GM21360 (cell line): Measurements from ENCODE around the gene RBM42.
A peak's percentile ranks its signal among the peaks of the same experiment; 100 is the strongest.

Source experiments
- ATAC-seq: cut with Tn5 transposase; IDR thresholded peaks from one replicate; pipeline ENCODE4 v1.9.1; 2021; ENCODE audit warnings: mild to moderate bottlenecking, moderate library complexity; ENCODE audit not compliant: unreplicated experiment

The RBM42 gene

DNA sequence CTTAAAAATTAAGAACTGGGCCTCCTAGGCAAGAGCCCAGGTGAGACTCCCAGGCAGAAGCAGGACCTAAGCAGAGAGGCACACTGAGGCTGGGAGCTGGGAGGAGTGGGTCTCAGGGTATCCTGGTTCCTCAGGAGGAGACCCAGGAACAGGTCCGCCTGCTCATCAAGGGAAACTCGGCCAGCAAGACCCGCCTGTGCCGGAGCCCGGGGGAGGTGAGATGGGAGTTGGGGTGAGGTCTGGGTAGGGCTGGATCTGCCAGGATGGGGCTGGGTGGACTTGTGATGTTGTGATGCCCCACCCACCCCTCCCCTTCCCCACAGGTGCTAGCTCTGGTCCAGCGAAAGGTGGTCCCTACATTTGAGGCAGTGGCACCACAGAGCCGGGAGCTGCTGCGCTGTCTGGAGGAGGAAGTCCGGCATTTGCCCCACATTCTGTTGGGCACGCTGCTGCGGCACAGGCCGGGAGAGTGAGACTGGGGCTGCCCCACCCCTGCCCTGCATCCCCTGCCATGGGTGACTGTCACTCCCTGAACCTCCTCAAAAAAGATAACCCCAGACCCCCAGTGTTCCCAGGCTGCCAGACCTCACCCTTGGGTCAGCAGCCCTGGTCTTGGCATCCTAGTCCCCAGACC, 9.4 kb upstream of the RBM42 start:
- ATAC-seq, result no peak

DNA sequence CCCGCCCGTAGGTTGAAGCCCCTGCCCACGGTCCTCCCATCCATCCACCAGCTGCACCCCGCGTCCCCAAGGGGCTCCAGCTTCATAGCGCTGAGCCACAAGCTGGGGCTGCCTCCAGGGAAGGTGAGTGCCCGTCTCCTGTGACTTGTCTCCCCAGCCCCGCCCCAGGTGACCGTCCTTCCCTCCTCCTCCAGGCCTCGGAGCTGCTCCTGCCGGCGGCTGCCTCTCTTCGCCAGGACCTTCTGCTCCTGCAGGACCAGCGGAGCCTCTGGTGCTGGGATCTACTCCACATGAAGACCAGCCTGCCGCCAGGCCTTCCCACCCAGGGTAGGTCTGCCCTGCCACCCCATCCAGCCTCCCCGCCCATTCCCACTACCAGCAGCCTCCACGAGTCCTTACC, 8.8 kb upstream of the RBM42 start:
- ATAC-seq, result no peak

DNA sequence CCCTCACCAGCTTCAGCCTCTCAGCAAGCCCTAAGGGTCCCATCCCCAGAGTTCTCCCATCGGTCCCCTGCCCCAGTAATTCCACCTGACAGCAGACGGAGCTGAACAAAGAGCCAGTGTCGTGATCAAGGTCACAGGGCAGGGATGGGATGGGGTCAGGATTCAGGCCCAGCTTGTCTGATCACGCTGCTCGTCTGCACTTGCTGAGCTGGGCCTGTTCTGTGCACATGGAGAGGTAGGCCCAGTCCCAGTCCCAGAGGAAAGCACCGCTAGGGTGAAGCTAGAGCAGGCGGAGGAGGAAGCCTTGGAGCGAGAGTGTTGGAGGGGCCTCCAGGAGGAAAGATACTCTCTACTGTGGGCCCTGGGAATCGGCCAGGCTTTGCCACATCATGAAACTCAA, 7.1 kb upstream of the RBM42 start:
- ATAC-seq, result no peak

DNA sequence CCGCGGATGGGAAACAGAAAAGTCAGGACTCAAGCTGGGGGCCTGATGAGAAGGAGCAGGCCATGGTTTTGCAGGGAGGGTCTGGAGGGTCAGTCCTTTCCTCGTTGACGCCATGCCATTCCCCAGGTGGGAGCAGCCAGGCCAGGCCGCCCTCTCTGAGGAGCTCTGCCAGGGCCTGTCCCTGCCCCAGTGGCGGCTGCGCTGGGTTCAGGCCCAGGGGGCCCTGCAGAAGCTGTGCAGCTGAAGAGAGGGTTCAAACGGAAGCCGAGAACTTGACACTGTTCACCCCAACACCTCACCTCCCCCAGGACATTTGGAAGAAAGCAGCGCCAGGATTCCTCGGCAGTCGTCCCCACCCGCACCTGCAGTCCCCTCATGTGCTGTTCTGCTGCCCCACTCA, 6.1 kb upstream of the RBM42 start:
- no peak for ATAC-seq

DNA sequence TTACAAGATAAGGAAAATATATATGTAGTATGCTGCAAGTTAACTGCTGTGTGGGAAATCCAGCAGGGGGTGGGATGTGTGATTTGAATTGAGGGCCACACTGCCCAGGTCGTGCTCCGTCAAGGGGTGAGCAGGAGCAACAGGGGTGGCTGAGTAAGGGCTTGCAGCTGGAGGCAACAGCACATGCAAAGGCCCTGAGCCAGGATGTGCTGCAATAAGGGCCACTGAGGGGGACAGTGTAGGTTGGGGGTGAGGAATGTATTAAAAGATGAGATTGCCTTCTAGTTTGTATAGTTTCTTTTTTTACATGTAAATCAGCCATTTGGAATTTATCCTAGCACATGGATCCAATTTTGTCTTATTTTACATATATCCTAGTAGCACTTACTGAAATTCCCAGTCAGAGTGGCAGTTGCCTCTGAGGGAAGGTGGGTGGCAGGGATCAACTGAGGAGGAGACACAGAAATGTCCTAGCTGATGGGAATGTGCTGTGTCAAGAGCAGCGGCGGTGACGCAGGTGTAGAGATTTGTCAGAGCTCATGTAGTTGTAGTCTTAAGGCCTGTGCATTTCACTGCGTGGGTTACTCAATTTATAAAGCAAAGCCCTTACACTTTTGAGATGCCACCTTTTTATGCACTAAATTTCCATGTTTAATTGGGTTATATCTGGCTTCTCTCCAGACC, 5.4 kb upstream of the RBM42 start:
- ATAC-seq, result no peak

DNA sequence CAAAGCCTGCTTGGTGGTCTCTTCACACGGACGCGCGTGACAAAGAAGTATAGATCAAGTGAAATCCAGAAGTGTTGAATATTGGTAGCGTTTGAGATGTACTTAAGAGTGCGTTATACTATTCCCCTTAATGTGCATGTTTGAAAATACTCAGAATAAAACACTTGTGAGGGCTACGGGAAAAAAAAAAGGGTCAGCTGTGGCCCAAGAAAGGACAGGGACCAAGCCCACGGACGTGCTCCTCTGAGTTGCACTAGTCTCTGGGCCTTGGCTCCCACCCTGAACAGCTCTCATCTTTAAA, 622 bp upstream of the RBM42 start:
- ATAC-seq, result no peak

DNA sequence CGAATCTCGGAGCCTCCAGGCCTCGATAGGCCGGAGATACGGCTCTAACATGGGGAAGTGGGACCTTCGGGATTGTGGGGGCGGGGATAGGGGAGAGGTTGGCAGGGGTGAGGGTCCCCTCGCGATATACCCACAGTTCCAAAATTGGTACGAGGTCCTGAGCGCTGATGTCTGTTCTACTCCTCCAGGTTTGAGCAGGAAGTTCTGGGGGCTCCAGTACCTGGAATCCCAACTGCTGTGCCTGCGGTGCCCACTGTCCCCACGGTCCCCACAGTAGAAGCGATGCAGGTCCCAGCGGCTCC, 447 bp downstream of the RBM42 start:
- no peak for ATAC-seq

DNA sequence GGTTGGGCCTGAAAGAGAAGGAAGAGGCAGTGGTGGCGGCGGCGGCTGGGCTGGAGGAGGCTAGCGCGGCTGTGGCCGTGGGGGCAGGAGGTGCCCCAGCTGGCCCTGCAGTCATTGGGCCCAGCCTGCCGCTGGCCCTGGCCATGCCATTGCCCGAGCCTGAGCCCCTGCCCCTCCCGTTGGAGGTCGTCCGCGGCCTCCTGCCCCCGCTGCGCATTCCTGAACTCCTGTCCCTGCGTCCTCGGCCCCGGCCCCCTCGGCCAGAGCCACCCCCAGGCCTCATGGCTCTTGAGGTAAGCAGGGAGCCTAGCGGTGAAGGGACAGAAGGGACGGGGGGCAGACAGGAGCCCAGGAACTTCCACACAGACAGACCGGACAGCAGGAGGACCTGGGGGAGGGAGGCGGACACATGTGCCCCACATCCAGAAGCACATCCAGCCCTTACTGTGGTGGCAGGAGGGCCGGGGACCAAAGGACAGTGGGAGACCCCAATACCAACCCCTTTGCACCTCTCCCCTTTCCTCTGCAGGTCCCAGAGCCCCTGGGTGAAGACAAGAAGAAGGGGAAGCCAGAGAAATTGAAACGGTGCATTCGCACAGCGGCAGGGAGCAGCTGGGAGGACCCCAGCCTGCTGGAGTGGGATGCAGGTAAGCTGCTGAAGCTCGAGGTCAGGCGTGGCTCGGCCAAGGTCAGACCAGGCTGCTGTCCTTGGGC, 5.0 kb downstream of the RBM42 start:
- no peak for ATAC-seq

DNA sequence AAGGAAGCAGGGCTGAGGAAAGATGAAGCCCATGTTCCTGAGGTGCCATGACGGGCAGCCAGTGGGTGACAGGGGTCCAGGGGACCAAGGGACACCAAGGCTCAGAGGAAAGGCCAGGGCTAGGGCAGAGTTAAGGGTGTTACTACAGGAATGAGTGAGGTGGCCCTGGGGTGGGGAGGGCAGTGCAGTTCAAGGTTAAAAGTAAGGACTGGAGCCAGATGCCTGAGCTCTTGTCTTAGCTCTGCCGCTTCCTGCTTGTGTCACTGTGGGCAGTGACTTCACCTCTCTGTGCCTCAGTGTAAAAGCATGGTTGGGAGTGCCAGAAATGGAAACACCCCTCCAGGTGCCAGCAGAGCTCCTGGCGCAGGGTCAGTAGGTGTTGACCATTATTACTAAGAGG, 7.8 kb downstream of the RBM42 start:
- ATAC-seq, result no peak

DNA sequence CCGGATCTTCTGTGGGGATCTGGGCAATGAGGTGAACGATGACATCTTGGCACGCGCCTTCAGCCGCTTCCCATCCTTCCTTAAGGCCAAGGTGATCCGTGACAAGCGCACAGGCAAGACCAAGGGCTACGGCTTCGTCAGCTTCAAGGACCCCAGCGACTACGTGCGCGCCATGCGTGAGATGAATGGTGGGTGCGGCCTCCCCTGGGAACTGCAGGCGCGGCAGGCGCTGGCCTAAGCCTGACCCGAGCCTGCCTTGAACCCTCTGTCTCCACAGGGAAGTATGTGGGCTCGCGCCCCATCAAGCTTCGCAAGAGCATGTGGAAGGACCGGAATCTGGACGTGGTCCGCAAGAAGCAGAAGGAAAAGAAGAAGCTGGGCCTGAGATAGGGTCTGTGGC, 8.3 kb downstream of the RBM42 start:
- no peak for ATAC-seq

DNA sequence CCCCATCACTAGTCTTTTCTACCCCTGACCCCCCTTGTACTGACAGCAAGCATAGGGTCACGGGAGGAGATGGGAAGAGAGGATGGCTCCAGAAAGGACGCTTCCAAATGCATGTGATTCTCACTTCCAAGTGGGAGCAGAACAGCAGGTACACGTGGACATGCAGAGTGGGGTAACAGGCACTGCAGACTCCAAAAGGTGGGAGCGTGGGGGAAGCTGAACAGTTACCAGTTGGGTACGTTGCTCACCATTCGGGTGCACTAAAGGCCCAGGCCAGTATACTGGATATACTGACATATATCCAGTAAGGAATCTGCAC, 10.4 kb downstream of the RBM42 start:
- no peak for ATAC-seq

DNA sequence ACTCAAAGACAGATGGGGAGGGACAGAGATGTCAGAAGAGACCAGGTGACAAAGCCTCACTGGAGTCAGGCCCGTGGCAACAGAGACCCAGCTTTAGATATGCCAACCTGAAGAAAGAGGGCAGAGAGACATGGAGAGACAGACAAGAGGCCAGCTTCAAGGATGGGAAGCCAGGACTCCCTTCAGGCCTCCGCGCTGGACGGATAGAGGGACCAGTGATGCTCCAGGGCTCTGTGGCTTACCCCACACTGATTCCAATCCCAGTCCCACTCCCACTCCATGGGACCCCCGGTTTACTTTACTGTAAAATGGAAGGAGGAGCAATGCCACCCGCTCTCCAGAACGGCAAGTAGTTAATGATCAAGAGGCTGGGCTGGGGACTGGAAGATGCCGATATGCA, 11.0 kb downstream of the RBM42 start:
- ATAC-seq, result no peak

DNA sequence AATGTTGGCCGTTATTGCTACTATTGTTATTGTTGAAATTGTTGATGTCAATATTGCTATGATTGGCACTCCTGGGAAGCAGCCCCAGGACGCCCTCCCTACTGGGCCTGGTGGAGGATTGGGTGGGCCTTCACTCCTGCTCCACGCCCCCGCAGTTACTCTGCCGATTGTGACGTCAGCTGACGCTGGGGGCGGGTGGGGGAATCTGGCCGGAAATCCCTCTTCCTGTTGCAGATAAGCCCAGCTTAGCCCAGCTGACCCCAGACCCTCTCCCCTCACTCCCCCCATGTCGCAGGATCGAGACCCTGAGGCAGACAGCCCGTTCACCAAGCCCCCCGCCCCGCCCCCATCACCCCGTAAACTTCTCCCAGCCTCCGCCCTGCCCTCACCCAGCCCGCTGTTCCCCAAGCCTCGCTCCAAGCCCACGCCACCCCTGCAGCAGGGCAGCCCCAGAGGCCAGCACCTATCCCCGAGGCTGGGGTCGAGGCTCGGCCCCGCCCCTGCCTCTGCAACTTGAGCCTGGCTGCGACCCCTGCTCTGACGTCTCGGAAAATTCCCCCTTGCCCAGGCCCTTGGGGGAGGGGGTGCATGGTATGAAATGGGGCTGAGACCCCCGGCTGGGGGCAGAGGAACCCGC, 12.8 kb downstream of the RBM42 start, which contains the start of gene ETV2:
ETV2 (plus strand) TSS at position 231 of the 637 bp plus-strand sequence. CDS start 716 bp downstream, outside the sequence.
- ATAC-seq, result no peak

DNA sequence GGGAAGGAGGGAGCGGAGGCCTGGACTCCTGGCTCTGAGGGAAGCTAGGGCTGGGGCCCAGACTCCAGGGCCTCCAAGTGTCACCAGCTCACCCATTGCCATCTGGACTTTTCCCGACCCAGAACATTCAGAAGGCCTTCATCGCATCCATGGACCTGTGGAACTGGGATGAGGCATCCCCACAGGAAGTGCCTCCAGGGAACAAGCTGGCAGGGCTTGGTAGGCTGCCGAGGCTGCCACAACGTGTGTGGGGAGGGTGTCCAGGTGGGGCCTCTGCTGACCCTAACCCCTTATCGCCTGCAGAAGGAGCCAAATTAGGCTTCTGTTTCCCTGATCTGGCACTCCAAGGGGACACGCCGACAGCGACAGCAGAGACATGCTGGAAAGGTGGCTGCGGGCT, 13.5 kb downstream of the RBM42 start:
- no peak for ATAC-seq

DNA sequence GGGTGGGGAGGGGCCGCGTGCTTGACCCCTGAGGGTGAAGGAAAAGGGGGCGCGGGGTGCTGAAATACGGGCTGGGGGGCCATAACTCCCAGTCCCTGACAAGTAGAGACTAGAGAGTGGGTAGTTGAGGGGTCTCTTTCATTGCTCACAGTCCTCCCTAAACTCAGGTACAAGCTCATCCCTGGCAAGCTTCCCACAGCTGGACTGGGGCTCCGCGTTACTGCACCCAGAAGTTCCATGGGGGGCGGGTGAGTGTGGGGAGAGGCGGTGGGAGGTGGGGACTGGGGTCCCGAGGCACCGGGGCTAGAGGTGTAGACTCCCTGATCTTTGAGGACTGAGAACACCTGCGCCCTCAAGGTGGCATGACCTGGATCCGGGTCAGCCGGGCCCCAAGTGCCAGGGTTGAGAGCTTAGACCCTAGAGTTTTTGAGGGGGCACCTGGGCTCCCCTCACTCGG, 14.0 kb downstream of the RBM42 start:
- ATAC-seq, result no peak

DNA sequence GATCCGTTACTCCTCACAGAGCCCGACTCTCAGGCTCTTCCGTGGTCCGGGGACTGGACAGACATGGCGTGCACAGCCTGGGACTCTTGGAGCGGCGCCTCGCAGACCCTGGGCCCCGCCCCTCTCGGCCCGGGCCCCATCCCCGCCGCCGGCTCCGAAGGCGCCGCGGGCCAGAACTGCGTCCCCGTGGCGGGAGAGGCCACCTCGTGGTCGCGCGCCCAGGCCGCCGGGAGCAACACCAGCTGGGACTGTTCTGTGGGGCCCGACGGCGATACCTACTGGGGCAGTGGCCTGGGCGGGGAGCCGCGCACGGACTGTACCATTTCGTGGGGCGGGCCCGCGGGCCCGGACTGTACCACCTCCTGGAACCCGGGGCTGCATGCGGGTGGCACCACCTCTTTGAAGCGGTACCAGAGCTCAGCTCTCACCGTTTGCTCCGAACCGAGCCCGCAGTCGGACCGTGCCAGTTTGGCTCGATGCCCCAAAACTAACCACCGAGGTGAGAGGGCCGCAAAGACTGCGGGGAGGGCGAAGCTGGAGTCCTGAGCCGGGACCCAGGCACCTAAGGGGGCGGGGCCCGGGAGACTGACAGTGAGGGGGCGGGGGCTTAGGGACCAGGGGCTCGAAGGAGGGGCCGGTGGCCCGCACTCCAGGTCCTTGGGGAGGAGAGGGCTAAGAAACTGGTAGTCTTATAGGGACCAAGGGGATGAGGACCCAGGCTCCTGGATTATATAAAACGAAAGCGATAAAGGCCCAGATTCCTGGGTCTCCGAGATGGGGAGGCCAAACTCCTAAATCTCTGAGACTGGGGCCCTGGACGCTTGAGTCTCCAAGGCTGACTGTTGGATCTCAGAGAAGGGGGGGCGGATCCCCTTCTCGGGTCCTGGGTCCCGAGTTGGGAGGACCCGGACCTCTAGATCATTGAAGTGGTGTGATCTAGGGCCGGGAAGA, 14.7 kb downstream of the RBM42 start:
- peak; percentile 33 for ATAC-seq

DNA sequence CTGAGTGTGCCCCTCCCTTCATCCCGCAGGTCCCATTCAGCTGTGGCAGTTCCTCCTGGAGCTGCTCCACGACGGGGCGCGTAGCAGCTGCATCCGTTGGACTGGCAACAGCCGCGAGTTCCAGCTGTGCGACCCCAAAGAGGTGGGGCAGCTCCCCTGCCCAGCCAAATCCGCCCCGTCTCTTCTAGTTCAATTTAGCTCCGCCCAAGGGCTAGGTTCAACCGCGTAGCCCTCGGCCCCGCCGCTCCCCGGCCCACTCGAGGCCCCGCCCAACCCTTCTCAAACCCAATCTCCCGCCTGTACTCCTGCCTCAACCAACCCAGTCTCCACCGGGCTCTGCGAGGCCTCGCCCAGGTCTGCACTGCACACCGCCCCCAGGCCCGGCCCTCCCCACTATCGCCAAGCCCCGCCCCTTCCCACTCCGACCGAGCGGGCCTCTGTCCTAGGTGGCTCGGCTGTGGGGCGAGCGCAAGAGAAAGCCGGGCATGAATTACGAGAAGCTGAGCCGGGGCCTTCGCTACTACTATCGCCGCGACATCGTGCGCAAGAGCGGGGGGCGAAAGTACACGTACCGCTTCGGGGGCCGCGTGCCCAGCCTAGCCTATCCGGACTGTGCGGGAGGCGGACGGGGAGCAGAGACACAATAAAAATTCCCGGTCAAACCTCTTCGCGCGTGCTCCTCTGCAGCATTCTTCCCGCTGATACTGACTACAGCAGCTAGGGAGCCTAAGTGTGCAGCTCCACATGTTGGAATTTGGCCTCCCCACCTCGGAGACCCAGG, 15.6 kb downstream of the RBM42 start:
- peak; percentile 60 for ATAC-seq

DNA sequence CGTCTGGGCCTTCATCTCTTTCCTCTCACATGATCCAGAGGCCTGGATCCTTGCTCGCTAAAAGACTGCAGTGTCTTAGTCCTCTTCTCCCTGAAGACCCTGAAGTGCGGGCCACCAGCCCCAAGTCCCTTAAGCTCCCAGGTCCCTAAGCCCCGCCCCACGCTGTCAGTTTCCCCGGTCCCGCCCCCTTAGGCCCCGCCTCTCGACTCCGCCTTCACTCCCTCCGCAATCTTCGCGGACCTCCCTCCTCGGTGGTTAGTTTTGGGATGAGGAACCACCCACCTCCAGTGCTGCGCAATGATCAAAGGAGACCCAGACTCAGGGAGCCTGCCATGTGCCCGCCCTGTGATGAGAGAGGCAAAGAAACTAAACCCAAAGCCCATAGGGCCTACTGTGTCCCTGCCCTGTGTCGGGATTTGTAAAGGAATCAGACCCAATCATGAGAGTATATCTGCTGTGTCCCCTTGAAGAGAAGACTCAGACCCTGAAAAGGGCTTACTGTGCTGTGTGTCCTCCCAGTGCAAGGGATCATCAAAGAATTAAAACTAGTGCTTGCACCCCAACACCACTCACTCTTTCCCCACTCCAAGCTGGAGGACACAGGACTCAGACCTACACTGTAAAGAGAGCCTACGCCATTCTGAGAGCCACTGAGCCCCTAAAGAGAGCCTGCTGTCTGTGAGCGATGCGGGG, 16.3 kb downstream of the RBM42 start:
- no peak for ATAC-seq

DNA sequence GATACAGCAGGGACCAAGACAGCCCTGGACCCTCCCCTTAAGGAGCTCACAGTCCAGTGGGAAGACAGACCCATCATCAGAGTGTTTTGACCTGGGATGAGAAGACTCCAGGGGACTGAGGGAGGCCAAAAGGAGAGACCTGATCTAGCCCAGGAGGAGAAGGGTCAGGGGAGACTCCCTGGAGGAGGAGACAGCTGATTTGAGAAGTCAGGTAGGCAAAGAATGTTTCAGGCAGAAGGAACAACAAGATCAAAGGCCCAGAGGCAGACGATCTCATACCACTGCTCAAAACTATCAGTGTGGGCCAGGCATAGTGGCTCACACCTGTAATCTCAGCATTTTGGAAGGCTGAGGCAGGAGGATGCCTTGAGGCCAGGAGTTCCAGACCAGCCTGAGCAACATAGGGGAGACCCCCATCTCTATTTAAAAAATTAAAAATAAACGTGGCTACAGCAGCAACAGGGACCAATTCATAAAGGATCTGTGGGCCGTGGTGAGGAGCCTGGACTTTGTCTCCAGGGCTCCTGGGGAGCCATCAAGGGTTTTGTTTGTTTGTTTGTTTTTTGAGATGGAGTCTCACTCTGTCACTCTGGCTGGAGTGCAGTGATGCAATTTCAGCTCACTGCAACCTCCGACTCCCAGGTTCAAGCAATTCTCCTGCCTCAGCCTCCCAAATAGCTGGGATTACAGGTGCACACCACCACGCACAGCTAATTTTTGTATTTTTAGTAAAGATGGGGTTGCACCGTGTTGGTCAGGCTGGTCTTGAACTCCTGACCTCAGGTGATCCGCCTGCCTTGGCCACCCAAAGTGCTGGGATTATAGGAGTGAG, 17.1 kb downstream of the RBM42 start:
- no peak for ATAC-seq
